OCI-LY7 (cell line): ENCODE measurements around the gene PTPRZ1. TPM values are rescaled to one million over a fixed set of nuclear protein-coding genes. Genes with fewer than 3 reads are reported as not detected.

Source experiments
- BruUV-seq: library from RNA; stranded (reverse); fragments of 400-500 nt; replicated peaks from 2 replicates; lab custom pipeline; 2021; lab: Mats Ljungman, UMichigan
- CTCF ChIA-PET: fragments of 300-600 bp; sonication (Branson Sonifier 250); formaldehyde crosslinking; loops from one replicate; lab custom pipeline; 2022; ENCODE audit warnings: antibody characterized with exemption; ENCODE audit not compliant: unreplicated experiment; lab: Charles Lee
- POLR2A ChIA-PET: fragments of 300-600 bp; sonication (Branson Sonifier 250); formaldehyde crosslinking; loops from one replicate; lab custom pipeline; 2022; ENCODE audit warnings: antibody characterized with exemption; lab: Charles Lee
- DNase-seq: peaks from one replicate; pipeline ENCODE4 v3.0.0-alpha.2; 2015; ENCODE audit warnings: low spot score
- H2AFZ ChIP-seq: fragments of 200-600 bp; sonication (generic), shearing (Covaris generic); 2 replicates; pipeline ENCODE4 v1.6.1; 2014; ENCODE audit warnings: mild to moderate bottlenecking, antibody characterized with exemption, low read length, moderate library complexity
- H3K27ac ChIP-seq: fragments of 200-600 bp; sonication (generic); 2 replicates; pipeline ENCODE4 v1.5.1; 2014; ENCODE audit warnings: mixed run types, low read depth, mild to moderate bottlenecking, moderate library complexity, low read length, inconsistent platforms; ENCODE audit not compliant: poor library complexity, severe bottlenecking
- H3K36me3 ChIP-seq: fragments of 200-600 bp; sonication (generic); 2 replicates; pipeline ENCODE4 v1.6.1; 2014; ENCODE audit warnings: mild to moderate bottlenecking, antibody characterized with exemption, low read length, moderate library complexity, mixed read lengths; ENCODE audit not compliant: insufficient read depth
- H3K4me1 ChIP-seq: fragments of 200-600 bp; sonication (generic); 2 replicates; pipeline ENCODE4 v1.5.1; 2014; ENCODE audit warnings: mild to moderate bottlenecking, low read length; ENCODE audit not compliant: insufficient read depth, poor library complexity, severe bottlenecking
- H3K4me2 ChIP-seq: fragments of 200-600 bp; sonication (generic); 2 replicates; pipeline ENCODE4 v1.6.1; 2014; ENCODE audit warnings: mild to moderate bottlenecking, low read length
- H3K4me3 ChIP-seq: fragments of 200-600 bp; sonication (generic); 2 replicates; pipeline ENCODE4 v1.5.1; 2014; ENCODE audit warnings: mild to moderate bottlenecking, low read depth, low read length; ENCODE audit not compliant: poor library complexity, severe bottlenecking
- H3K79me2 ChIP-seq: fragments of 200-600 bp; sonication (generic); 2 replicates; pipeline ENCODE4 v1.6.1; 2016; ENCODE audit warnings: low read depth, mild to moderate bottlenecking, low read length, moderate library complexity, mixed read lengths; ENCODE audit not compliant: insufficient read depth
- H3K9me2 ChIP-seq: fragments of 200-600 bp; sonication (generic); 2 replicates; pipeline ENCODE4 v1.6.1; 2016; ENCODE audit warnings: mild to moderate bottlenecking, low read length, mixed read lengths; ENCODE audit not compliant: insufficient read depth
- H3K9me3 ChIP-seq: fragments of 200-600 bp; sonication (generic); 2 replicates; pipeline ENCODE4 v1.6.1; 2014; ENCODE audit warnings: mild to moderate bottlenecking, mixed run types, low read length, mixed read lengths
- H4K20me1 ChIP-seq: fragments of 200-600 bp; sonication (generic); 2 replicates; pipeline ENCODE4 v1.6.1; 2014; ENCODE audit warnings: mild to moderate bottlenecking, antibody characterized with exemption, low read length, moderate library complexity, mixed read lengths; ENCODE audit not compliant: insufficient read depth
- EZH2phosphoT487 ChIP-seq: fragments of 200-600 bp; sonication (generic); IDR thresholded peaks from 2 replicates; pipeline ENCODE4 v1.6.1; 2018; ENCODE audit warnings: low read depth, borderline replicate concordance, mild to moderate bottlenecking, mixed run types, antibody characterized with exemption, low read length, moderate library complexity, mixed read lengths
- intact Hi-C: fragments of 100-400 bp; cut with micrococcal nuclease; formaldehyde crosslinking; loops from one replicate; pipeline ENCODE4 v1.10.0; 2022; ENCODE audit not compliant: unreplicated experiment
- total RNA-seq, 2 experiments: library from RNA; depleted of rRNA in 1 of 2; stranded (reverse); fragments of >200 nt in 1 of 2; shearing (Covaris generic) in 1 of 2; gene quantifications; 2 replicates each; pipeline ENCODE4 v1.2.3, GENCODE V29; 2014 to 2022
- TF ChIP-seq, protein P1 (sequence below): fragments of 200-600 bp; sonication (generic); conservative IDR thresholded peaks from 2 replicates; pipeline ENCODE4 v1.5.1; 2014; ENCODE audit warnings: mild to moderate bottlenecking, antibody characterized with exemption, low read length, moderate library complexity, mixed read lengths

The PTPRZ1 gene
- total RNA-seq, 2 experiments from 2014 or later = not detected

DNA sequence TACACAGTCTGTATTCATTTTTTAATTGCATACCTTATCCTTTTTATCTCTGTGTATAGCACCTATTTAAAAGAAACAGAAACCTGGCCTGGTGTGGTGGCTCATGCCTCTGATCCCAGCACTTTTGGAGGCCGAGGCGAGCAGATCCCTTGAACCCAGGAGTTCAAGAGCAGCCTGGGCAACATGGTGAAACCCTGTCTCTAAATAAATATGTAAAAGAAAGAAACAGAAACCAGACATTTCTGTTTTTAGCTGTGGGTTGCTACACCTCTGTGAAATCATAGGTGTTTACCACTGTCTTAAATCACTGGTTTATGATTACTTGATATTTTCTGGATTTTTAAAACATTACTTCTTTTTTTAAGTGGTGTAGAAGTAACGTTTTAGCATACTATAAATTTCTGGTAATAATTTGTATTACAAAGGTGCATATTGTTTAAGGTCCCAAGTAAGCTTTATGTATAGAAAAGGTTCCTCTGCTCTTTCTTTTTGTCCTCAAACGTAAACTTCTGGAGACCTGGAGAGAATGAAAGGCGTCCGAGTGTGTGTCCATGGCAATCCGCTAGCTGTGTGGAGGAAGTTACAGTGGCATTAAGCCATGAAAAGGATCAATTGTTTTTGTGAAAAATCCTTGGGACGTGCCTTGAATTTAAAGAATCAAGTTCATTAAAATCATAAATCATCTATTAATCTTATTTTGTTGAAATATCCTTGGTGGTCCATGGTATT is 41.1 kb downstream of the PTPRZ1 start:
- CTCF ChIA-PET = no interaction called here
- intact Hi-C loops = no loop called here
- BruUV-seq = no TSS peak
- H3K4me1 ChIP-seq = no peaks in the 10 kb centered on the region
- no peak for DNase-seq
- no peaks in the 10 kb centered on the region for H3K9me2 ChIP-seq
- H3K4me2 ChIP-seq = no peak overlapping the region
- H4K20me1 ChIP-seq = no peaks in the 10 kb centered on the region
- H3K36me3 ChIP-seq = no peaks in the 10 kb centered on the region
- no peaks in the 10 kb centered on the region for H3K79me2 ChIP-seq
- H3K4me3 ChIP-seq = no peak overlapping the region
- H2AFZ ChIP-seq = no peak overlapping the region
- TF ChIP-seq EZH2phosphoT487 = no peak
- no peak overlapping the region for H3K27ac ChIP-seq
- H3K9me3 ChIP-seq = no peaks in the 10 kb centered on the region
- POLR2A ChIA-PET = interaction anchor here (0.5 kb wide), 1 partner anchor 1683 kb away, joined by 3 read pairs; no protein-coding TSS in a partner anchor

DNA sequence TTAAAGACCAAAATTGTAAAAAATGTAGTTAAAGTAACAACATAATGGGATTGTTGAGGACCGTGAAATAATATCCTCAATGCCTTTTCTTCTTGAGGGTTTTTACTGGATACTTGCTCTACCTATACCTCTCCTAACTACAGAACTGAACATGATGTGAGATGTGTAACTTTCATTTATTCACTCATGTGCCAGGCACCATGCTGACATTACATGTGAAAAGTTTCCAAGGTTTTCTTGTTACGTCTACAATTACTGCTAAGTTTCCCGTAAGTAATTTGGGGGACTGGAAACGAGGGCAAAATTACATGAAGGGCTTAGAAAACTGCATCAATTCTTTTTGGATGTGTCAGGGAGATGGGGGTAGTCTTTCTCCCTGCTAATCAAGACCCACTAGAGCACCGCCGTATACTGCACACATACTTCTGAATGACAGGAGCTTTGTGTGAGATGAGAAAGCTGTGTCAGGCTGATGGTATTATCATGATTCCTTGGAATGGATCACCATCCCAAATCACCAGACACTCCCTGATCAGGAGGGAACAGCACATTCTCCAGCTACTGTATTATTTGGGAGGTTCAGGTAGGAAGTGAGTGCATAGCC is 41.8 kb downstream of the PTPRZ1 start:
- BruUV-seq = no TSS peak
- H3K4me3 ChIP-seq = no peak overlapping the region
- H3K4me2 ChIP-seq = no peak overlapping the region
- no peaks in the 10 kb centered on the region for H4K20me1 ChIP-seq
- H3K36me3 ChIP-seq = no peaks in the 10 kb centered on the region
- no peak overlapping the region for H3K27ac ChIP-seq
- H3K9me3 ChIP-seq = no peaks in the 10 kb centered on the region
- H2AFZ ChIP-seq = no peak overlapping the region
- no peak for DNase-seq
- no peaks in the 10 kb centered on the region for H3K4me1 ChIP-seq
- intact Hi-C loops = no loop called here
- H3K79me2 ChIP-seq = no peaks in the 10 kb centered on the region
- H3K9me2 ChIP-seq = no peaks in the 10 kb centered on the region
- no peak for TF ChIP-seq EZH2phosphoT487
- TF ChIP-seq, protein P1, sequence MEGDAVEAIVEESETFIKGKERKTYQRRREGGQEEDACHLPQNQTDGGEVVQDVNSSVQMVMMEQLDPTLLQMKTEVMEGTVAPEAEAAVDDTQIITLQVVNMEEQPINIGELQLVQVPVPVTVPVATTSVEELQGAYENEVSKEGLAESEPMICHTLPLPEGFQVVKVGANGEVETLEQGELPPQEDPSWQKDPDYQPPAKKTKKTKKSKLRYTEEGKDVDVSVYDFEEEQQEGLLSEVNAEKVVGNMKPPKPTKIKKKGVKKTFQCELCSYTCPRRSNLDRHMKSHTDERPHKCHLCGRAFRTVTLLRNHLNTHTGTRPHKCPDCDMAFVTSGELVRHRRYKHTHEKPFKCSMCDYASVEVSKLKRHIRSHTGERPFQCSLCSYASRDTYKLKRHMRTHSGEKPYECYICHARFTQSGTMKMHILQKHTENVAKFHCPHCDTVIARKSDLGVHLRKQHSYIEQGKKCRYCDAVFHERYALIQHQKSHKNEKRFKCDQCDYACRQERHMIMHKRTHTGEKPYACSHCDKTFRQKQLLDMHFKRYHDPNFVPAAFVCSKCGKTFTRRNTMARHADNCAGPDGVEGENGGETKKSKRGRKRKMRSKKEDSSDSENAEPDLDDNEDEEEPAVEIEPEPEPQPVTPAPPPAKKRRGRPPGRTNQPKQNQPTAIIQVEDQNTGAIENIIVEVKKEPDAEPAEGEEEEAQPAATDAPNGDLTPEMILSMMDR = no peak
- ChIA-PET POLR2A (interaction anchor here (0.5 kb wide), 1 partner anchor 1682 kb away, joined by 3 read pairs; no protein-coding TSS in a partner anchor), CTCF (no interaction called here)

DNA sequence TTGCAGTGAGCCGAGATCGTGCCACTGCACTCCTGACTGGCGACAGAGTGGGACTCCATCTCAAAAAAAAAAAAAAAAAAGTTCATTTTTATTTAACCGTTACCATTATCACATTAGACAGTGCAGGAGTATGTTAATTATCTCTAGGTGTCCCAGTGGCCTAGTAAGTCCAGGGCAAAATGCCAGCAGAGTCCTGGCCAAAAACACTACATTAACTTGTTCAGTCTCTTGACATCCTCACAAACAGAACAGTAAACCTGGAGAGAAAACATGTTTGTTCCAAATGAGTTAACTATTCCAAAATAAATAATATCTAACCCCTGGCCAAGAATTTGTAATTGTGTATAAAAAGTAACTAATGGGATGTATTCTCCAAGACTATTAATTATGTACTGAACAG is 43.2 kb downstream of the PTPRZ1 start:
- Histone ChIP-seq H4K20me1 (no peaks in the 10 kb centered on the region), H3K79me2 (no peaks in the 10 kb centered on the region), H3K9me2 (no peaks in the 10 kb centered on the region), H2AFZ (no peak overlapping the region), H3K36me3 (no peaks in the 10 kb centered on the region), H3K4me2 (no peak overlapping the region), H3K27ac (no peak overlapping the region), H3K4me3 (no peak overlapping the region), H3K9me3 (no peaks in the 10 kb centered on the region), H3K4me1 (no peaks in the 10 kb centered on the region)
- CTCF ChIA-PET = no interaction called here
- intact Hi-C loops = no loop called here
- POLR2A ChIA-PET = no interaction called here
- BruUV-seq = no TSS peak
- DNase-seq = no peak
- no peak for TF ChIP-seq EZH2phosphoT487
- TF ChIP-seq, protein P1 = no peak
